ENCODE results near the gene C3orf33. TPM values are rescaled to one million over a fixed set of nuclear protein-coding genes. Genes with fewer than 3 reads are reported as not detected.

C3orf33 gene
- total RNA-seq, 3 donors from 2014 or later: 3.0 to 6.3 (median 5.6) TPM

GRCh38 chr3:155804323-155804722, 1.8 kb downstream of the C3orf33 start:
- no peak for DNase-seq (ENCODE audit: low spot score in 2 of 2)
- TF ChIP-seq, protein P1, sequence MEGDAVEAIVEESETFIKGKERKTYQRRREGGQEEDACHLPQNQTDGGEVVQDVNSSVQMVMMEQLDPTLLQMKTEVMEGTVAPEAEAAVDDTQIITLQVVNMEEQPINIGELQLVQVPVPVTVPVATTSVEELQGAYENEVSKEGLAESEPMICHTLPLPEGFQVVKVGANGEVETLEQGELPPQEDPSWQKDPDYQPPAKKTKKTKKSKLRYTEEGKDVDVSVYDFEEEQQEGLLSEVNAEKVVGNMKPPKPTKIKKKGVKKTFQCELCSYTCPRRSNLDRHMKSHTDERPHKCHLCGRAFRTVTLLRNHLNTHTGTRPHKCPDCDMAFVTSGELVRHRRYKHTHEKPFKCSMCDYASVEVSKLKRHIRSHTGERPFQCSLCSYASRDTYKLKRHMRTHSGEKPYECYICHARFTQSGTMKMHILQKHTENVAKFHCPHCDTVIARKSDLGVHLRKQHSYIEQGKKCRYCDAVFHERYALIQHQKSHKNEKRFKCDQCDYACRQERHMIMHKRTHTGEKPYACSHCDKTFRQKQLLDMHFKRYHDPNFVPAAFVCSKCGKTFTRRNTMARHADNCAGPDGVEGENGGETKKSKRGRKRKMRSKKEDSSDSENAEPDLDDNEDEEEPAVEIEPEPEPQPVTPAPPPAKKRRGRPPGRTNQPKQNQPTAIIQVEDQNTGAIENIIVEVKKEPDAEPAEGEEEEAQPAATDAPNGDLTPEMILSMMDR (IDR thresholded peaks at IDR 0.05): no peak
- TF ChIP-seq POLR2AphosphoS5 (IDR thresholded peaks at IDR 0.05): no peak
- TF ChIP-seq POLR2A (IDR thresholded peaks at IDR 0.05): no peak
- Histone ChIP-seq H3K27me3 (no peaks in the 10 kb centered on the region), H3K27ac (no peak overlapping the region), H3K4me3 (no peak overlapping the region), H3K36me3 (no peaks in the 10 kb centered on the region), H3K9me3 (no peaks in the 10 kb centered on the region), H3K4me1 (no peaks in the 10 kb centered on the region)
- intact Hi-C loops (cut with DNase I; ENCODE audit: low total_unique reads): loop anchor here (5.0 kb wide), 1 partner anchor 1097 kb away; no protein-coding TSS in a partner anchor

- no peaks in the 10 kb centered on the region for H3K36me3 ChIP-seq
- intact Hi-C loops (cut with DNase I; ENCODE audit: low total_unique reads): loop anchor here (10.0 kb wide), 1 partner anchor 438 kb away; no protein-coding TSS in a partner anchor
- H3K9me3 ChIP-seq: no peaks in the 10 kb centered on the region
- H3K27ac ChIP-seq: no peak overlapping the region
- TF ChIP-seq POLR2AphosphoS5 (IDR thresholded peaks at IDR 0.05) (no peak), POLR2A (IDR thresholded peaks at IDR 0.05) (no peak)
- TF ChIP-seq, protein P1 (IDR thresholded peaks at IDR 0.05): no peak
- no peaks in the 10 kb centered on the region for H3K4me1 ChIP-seq
- no peaks in the 10 kb centered on the region for H3K27me3 ChIP-seq
- no peak for DNase-seq (ENCODE audit: low spot score in 2 of 2)
- no peak overlapping the region for H3K4me3 ChIP-seq
These were observed 13.5 kb downstream of the C3orf33 start for GRCh38 chr3:155792532-155792931.

DNA sequence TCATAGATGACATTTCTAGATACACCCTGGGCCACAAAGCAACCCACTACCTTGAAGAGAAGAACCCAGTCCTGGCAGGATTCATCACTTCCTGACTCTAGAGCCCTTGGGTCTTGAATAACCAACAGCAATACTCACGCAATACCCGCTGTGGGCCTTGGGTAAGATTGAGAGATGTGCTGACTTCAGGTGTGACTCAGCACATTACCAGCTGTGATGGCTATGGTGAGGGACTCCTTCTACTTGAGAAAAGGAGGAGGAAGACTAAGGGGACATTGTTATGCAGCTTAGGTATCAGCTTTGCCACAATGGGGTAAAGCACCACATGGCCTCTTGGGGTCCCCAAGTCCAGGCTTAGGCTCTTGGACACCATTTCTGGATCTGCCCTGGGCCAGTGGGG, 14.9 kb downstream of the C3orf33 start:
- TF ChIP-seq POLR2A (IDR thresholded peaks at IDR 0.05) (no peak), POLR2AphosphoS5 (IDR thresholded peaks at IDR 0.05) (no peak)
- TF ChIP-seq, protein P1 (IDR thresholded peaks at IDR 0.05): no peak
- intact Hi-C loops (cut with DNase I; ENCODE audit: low total_unique reads): loop anchor here (10.0 kb wide), 1 partner anchor 436 kb away; no protein-coding TSS in a partner anchor
- H3K4me1 ChIP-seq: no peaks in the 10 kb centered on the region
- H3K36me3 ChIP-seq: no peaks in the 10 kb centered on the region
- H3K27ac ChIP-seq: no peak overlapping the region
- no peaks in the 10 kb centered on the region for H3K9me3 ChIP-seq
- no peak for DNase-seq (ENCODE audit: low spot score in 2 of 2)
- H3K4me3 ChIP-seq: no peak overlapping the region
- no peaks in the 10 kb centered on the region for H3K27me3 ChIP-seq

DNA sequence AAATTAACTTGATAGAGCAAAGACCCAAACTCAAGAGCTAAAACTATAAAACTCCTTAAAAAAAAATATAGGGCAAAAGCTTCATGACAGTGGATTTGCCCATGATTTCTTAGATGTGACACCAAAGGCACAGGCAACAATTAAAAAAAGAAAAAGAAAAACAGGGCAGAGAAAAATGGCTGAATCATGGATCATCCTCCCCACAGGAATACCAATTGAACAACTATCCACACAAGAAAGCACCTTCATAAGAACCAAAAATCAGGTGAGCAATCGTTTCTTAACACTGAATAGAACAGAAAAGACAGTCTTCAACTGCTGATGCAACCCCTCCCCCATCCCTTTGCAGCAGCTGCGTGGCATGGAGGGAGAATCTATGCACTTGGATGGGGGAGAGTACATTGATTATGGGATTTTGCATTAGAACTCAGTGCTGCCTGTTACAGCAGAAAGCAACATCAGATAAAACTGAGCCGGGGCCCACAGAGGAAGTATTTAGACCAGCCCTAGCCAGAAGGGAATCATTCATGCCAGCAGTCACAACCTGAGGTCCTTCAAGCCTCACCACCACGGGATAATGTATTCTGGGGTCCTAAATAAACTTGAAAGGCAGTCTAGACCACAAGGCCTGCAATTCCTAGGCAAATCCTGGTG, 15.7 kb downstream of the C3orf33 start:
- no peak for TF ChIP-seq POLR2A (IDR thresholded peaks at IDR 0.05)
- TF ChIP-seq, protein P1 (IDR thresholded peaks at IDR 0.05): no peak
- no peak for TF ChIP-seq POLR2AphosphoS5 (IDR thresholded peaks at IDR 0.05)
- Histone ChIP-seq H3K27me3 (no peaks in the 10 kb centered on the region), H3K4me3 (no peak overlapping the region), H3K27ac (no peak overlapping the region), H3K4me1 (no peaks in the 10 kb centered on the region), H3K9me3 (no peaks in the 10 kb centered on the region), H3K36me3 (no peaks in the 10 kb centered on the region)
- intact Hi-C loops (cut with DNase I; ENCODE audit: low total_unique reads): loop anchor here (10.0 kb wide), 1 partner anchor 436 kb away; no protein-coding TSS in a partner anchor
- no peak for DNase-seq (ENCODE audit: low spot score in 2 of 2)

DNA sequence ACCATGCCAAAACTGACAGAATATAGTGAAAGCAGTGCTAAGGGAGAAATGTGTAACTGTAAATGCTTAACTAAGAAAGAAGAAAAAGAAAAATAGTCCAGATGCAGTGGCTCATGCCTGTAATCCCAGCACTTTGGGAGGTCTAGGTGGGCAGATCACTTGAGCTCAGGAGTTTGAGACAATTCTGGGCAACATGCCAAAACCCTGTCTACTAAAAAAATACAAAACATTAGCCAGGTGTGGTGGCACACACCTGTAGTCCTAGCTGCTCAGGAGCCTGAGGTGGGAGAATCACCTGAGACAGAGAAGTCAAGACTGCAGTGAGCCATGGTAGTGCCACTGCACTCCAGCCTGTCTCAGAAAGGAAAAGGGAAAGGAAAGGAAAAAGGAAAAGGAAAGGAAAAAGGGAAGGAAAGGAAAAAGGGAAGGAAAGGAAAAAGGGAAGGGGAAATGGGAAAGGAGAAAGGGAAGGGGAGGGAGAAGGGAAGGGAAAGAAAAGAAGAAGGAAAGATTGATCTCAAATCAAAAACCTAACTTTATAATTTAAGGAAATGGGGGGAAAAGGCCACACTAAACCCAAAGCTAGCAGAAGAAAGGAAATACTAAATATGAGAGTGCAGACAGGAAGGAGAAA, 20.3 kb downstream of the C3orf33 start:
- no peak for TF ChIP-seq POLR2AphosphoS5 (IDR thresholded peaks at IDR 0.05)
- no peak for TF ChIP-seq POLR2A (IDR thresholded peaks at IDR 0.05)
- TF ChIP-seq, protein P1 (IDR thresholded peaks at IDR 0.05): no peak
- intact Hi-C loops (cut with DNase I; ENCODE audit: low total_unique reads): no loop called here
- no peak overlapping the region for H3K27ac ChIP-seq
- no peak overlapping the region for H3K4me3 ChIP-seq
- H3K27me3 ChIP-seq: no peaks in the 10 kb centered on the region
- H3K9me3 ChIP-seq: peaks cover 0 to 8% of the 10 kb centered on the region in 2 donors
- H3K4me1 ChIP-seq: no peaks in the 10 kb centered on the region
- no peaks in the 10 kb centered on the region for H3K36me3 ChIP-seq
- no peak for DNase-seq (ENCODE audit: low spot score in 2 of 2)

Measured in breast epithelium (tissue), 4 donors.